Inferior parietal cortex (tissue), 1 donor: Measurements from ENCODE around the gene CERS1.

Experiments
- DNase-seq: peaks from one replicate; pipeline ENCODE4 v3.0.0-alpha.2; 2016; ENCODE audit errors: extremely low spot score

CERS1 gene, protein sequence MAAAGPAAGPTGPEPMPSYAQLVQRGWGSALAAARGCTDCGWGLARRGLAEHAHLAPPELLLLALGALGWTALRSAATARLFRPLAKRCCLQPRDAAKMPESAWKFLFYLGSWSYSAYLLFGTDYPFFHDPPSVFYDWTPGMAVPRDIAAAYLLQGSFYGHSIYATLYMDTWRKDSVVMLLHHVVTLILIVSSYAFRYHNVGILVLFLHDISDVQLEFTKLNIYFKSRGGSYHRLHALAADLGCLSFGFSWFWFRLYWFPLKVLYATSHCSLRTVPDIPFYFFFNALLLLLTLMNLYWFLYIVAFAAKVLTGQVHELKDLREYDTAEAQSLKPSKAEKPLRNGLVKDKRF

GRCh38 chr19:18895824-18896341, at the start of gene CERS1:
TSS of gene CERS1 (minus strand) at chr19:18896158. CDS start at chr19:18896072, 86 bp downstream.
- peak; percentile 49 for DNase-seq

- no peak for DNase-seq
These were observed 49.3 kb upstream of the CERS1 start for GRCh38 chr19:18945297-18945696.

GRCh38 chr19:18943465-18943864, 47.5 kb upstream of the CERS1 start:
- no peak for DNase-seq

- DNase-seq, result no peak
These were observed 46.7 kb upstream of the CERS1 start for GRCh38 chr19:18942692-18943091.

- no peak for DNase-seq
These were observed 45.8 kb upstream of the CERS1 start for GRCh38 chr19:18941628-18942354.

DNA sequence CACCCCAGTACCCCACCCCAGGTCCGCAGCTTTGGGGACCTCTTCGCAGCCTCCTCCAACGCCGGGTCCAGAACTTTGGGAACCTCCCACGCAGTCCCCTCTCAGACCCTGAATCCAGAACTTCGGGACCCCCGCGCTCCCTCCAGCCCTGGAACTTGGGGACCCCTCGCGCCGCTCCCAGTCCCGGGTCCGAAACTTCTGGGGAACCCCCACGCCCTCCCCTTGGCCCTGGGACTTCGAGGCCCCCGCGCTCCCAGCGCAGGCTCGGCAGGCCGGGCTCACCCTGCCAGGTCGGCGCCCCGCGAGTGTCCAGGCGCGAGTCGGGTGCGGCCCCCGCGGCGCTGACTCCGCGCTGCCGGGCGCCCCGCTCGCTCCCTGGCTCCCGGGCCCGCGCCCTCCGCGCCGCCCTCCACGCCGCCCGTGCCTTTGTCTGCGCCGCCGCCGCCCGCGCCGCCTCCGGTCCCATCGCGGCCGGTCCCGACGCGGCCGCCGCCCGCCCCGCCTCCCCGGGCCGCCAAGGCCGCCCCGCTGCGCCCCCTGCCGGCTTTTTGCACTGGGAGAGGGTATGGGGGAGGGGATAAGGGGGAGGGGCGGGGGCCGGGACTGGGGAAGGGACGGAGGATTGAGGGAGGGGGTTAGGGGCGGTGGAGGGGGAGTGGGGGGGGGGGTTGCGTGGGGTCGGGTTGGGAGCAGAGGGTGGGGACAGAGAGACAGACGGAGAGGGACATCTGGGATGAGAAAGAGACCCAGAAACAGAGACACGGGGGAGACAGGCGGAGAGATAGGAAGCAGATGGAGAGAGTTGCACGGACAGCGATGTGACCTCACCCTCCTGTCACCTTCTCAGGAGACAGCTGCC, 45.0 kb upstream of the CERS1 start, which contains the start of gene HOMER3:
HOMER3 (minus strand) TSS at position 449 of the 859 bp plus-strand sequence. CDS start 2,235 bp downstream, outside the sequence.
- peak; percentile 64 for DNase-seq

GRCh38 chr19:18939922-18940768, 44.2 kb upstream of the CERS1 start:
- DNase-seq, result peak; percentile 7

- DNase-seq, result no peak
These were observed 43.2 kb upstream of the CERS1 start for GRCh38 chr19:18939163-18939562.

GRCh38 chr19:18933297-18933696, 37.3 kb upstream of the CERS1 start:
- no peak for DNase-seq

GRCh38 chr19:18932216-18932841, 36.4 kb upstream of the CERS1 start:
- DNase-seq, result no peak

DNA sequence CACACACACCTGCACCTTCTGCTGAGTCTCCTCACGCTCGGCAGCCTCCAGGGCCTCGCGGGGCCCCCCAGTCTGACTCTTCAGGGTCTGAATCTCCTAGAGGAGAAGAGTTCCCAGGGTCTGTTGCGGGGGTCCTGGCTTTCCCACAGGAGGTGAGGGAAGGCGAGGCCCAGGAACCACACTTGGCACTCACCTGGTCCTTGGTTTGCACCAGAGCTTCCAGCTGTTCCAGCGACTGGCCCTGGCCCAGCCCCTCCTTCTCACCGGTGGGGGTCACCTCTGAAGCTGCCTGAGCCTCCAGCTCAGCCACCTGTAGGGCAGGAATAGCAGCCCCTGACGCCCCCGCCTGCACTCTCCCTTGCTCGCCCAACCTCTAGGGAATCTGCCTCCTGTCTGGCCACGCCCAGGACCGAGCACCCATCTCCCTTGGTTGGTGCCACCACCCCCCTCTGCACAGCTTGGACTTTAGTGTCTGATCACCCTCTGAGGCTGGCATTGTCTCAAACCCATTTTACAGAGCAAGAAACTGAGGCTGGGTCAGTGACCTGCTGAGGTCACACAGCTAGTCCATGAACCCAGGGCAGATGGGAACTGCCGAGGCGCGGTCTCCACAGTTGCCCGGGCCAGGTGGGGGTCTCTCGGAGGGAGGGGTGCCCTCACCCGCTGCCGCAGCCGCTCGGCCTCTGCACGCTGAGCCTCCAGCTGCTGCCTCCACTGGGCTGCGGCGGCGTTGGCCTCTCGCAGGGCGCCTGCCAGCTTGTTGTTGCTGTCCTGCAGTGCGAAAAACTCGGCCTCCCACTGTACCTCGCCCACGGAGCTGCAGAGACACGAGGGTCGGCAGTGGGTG, 35.6 kb upstream of the CERS1 start:
- no peak for DNase-seq

- no peak for DNase-seq
These were observed 33.4 kb upstream of the CERS1 start for GRCh38 chr19:18929311-18929710.

GRCh38 chr19:18928018-18928805, 32.3 kb upstream of the CERS1 start:
- DNase-seq, result no peak

DNA sequence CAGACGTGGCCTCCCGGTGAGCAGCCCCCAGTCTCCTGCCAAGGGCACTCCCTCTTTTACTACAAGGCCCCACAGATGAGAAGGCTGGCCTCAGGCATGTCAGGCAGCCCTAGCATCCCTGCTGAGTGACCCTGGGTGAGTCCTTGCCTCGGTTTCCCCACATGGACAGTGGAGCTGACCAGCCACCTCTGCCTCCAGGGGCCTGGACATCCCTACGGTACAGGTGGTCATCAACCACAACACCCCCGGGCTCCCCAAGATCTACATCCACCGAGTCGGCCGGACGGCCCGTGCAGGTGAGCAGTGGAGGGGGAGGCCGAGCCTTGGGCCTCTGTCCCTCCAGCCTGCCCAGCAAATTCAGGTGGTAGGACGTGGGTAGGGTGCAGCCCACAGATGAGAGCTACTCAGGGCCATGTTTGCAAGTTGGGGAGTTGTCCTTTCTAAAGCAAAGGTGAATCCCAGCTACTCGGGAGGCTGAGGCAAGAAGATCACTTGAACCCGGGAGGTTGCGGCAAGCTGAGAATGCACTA, 28.8 kb upstream of the CERS1 start:
- no peak for DNase-seq

DNA sequence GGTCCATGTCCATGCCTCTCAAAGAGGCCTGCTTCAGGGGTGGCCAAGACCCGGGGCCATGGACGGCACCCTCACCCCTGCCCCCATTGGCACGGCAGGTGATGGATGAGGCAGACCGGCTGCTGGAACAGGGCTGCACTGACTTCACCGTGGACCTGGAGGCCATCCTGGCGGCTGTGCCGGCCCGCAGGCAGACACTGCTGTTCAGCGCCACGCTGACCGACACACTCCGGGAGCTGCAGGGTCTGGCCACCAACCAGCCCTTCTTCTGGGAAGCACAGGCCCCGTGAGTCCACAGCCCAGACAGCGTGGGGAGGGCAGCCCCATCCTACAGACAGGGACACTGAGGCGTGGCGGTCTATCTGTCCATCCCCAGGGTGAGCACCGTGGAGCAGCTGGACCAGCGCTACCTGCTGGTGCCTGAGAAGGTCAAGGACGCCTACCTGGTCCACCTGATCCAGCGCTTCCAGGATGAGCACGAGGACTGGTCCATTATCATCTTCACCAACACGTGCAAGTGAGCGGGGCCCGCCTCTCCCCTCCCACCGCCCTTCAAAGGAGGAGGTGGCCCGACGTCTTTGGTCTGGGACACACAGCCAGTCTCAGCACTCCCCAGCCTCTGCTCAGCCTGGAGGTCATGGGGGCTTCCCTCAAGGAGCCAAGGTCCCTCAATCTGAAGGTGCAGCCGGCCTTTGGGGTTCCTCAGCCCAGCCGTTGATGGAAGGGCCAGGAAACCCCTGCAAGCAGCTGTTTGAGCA, 26.4 kb upstream of the CERS1 start:
- no peak for DNase-seq

DNA sequence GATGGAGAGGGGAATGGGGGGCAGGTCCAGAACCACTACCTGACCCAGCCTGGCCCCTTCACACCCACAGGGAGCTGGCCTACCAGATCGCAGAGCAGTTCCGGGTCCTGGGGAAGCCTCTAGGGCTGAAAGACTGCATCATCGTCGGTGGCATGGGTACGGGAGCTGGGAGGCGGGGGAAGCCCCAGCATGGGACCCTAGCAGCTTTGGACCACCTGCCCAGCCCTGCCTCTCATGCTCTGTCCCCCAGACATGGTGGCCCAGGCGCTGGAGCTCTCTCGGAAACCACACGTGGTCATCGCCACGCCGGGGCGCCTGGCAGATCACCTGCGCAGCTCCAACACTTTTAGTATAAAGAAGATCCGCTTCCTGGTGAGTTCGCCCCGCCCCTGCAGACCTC, 25.6 kb upstream of the CERS1 start:
- DNase-seq, result no peak

DNA sequence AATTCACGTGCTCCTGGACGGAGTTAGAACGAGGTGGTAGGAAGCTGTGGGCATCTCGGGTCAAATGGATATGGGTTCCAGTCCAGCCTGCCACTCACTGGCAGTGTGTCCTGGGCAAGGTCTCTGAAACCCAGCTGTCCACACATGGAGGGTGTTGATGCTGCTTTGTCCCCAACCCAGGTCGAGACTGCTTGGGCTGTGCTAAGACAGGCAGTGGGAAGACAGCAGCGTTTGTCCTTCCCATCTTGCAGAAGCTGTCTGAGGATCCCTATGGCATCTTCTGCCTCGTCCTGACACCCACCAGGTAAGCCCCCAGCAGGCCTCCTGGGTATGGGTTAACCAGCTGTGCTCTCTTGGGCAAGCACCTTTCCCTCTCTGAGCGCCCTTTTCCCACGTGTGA, 24.4 kb upstream of the CERS1 start:
- no peak for DNase-seq

DNA sequence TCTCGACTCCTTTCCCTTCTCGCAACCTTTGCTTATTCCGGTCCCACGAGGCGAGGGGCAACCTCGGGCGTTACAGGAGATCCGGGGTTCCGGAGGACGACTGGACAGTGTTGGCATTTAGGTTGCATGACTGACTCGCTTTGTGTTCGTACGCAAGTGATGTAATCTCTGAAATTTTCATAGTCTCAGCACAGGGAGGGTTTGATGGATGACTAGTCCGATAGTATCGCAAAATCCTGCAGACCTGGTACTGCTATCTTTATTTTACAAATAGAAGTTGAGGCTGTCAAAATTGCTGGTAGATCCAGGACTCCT, 23.9 kb upstream of the CERS1 start:
- no peak for DNase-seq
